ENCODE results near the gene MSTO1. TPM values are rescaled to one million over a fixed set of nuclear protein-coding genes. Genes with fewer than 3 reads are reported as not detected.
"Not testable (repeated sequence)": the region's sequence is repeated elsewhere in the genome, so short reads cannot be mapped to it uniquely, and the experiment has no call there.

Gene MSTO1
- 38.1 TPM for total RNA-seq

DNA sequence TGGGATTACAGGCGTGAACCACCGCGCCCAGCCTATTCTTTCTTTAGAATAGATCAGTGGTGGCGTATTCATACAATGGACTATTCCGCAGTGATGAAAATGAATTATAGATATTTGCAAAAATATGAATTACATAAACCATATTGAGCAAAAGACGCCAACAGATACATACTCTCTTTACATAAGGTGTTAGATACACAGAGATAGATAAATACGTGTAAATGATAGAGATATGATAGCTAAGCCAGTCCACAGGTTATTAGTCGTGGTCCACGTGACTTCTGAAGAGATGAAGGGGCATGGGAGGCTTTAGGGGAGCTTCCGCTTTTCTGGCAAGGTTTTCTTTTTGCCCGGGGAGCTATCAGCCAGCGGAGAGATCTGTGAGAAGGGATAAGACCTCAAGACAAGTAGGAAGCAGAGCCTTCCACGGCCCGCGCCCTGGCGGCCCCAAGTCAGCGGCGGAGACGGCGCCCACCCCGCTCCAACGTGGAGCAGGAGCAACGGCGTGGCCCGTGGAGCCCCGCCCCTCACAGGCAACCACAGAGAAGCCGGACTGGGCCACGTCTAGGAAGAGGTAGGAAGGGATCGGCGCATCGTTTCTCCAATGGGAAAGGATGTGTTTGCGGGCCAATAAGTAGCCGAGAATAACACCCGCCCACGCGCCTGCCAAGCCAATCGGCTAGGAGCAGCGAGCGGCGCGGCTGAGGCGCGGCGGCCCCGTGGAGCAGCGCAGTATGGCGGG, at the start of gene MSTO1:
MSTO1 (plus strand) TSS at position 704 of the 742 bp plus-strand sequence; CDS start at position 735, 31 bp downstream.
- TF ChIP-seq, protein P1, sequence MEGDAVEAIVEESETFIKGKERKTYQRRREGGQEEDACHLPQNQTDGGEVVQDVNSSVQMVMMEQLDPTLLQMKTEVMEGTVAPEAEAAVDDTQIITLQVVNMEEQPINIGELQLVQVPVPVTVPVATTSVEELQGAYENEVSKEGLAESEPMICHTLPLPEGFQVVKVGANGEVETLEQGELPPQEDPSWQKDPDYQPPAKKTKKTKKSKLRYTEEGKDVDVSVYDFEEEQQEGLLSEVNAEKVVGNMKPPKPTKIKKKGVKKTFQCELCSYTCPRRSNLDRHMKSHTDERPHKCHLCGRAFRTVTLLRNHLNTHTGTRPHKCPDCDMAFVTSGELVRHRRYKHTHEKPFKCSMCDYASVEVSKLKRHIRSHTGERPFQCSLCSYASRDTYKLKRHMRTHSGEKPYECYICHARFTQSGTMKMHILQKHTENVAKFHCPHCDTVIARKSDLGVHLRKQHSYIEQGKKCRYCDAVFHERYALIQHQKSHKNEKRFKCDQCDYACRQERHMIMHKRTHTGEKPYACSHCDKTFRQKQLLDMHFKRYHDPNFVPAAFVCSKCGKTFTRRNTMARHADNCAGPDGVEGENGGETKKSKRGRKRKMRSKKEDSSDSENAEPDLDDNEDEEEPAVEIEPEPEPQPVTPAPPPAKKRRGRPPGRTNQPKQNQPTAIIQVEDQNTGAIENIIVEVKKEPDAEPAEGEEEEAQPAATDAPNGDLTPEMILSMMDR (IDR thresholded peaks at IDR 0.05) = no peak
- TF ChIP-seq POLR2A (IDR thresholded peaks at IDR 0.05) (peak in 1 of 2 donors; percentile 19), POLR2AphosphoS5 (IDR thresholded peaks at IDR 0.05; ENCODE audit: insufficient read depth in 1 of 2, low read depth in 1 of 2) (peak; percentile 80 to 88)
- DNase-seq (ENCODE audit: extremely low spot score in 2 of 2) = peak in 1 of 2 donors; percentile 98
- Histone ChIP-seq H3K4me1 (peaks cover 4% of the 10 kb centered on the region), H3K36me3 (peaks cover 0 to 7% of the 10 kb centered on the region in 2 donors), H3K27me3 (no peaks in the 10 kb centered on the region), H3K4me3 (peak within 1 kb of the TSS; percentile 54 to 61), H3K9me3 (no peaks in the 10 kb centered on the region), H3K27ac (peak within 1 kb of the TSS; percentile 72)
- intact Hi-C loops (cut with DNase I) = no loop called here

DNA sequence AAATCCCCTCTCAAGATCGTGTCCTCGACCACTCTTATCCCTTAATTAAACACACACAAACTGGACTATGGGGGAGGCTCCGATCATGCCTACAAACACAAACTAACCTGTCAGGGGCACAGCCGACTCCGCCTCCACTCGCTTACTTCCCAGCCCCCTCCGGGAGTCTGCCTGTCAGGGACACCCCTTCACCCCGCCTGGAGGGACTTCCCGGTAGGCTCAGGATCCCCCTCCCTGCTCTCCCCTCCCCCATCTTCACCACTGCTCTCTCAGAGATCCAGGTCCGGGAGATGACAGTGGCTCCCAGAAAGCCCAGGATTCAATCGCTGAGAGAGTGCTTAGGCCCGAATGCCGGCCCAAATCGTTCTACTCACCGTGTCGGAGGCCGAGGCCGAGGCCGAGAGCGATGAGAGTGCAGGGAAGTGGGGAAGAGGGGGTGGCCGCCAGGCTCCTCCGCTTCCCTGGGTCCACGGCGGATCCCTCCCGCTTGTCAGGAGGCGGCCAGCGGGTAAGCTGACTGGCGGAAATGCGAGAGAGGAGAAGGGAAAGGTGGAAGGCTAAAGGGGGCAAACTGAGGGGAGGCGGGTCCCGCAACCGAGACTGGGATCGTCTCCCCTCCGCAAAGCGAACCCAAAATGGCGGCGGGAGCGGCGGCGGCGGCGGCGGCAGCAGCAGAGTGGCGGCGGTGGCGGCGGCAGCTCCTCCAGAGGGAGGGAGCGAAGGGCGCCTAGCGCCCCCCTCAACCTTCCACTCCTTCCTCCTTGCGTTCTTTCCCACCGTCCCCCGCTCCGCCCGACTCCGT, 48.0 kb upstream of the MSTO1 start:
- intact Hi-C loops (cut with DNase I) = loop anchor here (5.0 kb wide), 1 partner anchor 240 kb away; the partner anchor contains the start of gene RUSC1
- peak in 1 of 2 donors; percentile 37 for TF ChIP-seq POLR2AphosphoS5 (IDR thresholded peaks at IDR 0.05; ENCODE audit: insufficient read depth in 1 of 2, low read depth in 1 of 2)
- DNase-seq (ENCODE audit: extremely low spot score in 2 of 2); H3K36me3 ChIP-seq; H3K27me3 ChIP-seq; H3K9me3 ChIP-seq: not testable (repeated sequence)
- Histone ChIP-seq H3K4me1 (peaks cover 50% of the 10 kb centered on the region), H3K4me3 (peak overlapping the region; percentile 81 to 96), H3K27ac (peak overlapping the region; percentile 98)

DNA sequence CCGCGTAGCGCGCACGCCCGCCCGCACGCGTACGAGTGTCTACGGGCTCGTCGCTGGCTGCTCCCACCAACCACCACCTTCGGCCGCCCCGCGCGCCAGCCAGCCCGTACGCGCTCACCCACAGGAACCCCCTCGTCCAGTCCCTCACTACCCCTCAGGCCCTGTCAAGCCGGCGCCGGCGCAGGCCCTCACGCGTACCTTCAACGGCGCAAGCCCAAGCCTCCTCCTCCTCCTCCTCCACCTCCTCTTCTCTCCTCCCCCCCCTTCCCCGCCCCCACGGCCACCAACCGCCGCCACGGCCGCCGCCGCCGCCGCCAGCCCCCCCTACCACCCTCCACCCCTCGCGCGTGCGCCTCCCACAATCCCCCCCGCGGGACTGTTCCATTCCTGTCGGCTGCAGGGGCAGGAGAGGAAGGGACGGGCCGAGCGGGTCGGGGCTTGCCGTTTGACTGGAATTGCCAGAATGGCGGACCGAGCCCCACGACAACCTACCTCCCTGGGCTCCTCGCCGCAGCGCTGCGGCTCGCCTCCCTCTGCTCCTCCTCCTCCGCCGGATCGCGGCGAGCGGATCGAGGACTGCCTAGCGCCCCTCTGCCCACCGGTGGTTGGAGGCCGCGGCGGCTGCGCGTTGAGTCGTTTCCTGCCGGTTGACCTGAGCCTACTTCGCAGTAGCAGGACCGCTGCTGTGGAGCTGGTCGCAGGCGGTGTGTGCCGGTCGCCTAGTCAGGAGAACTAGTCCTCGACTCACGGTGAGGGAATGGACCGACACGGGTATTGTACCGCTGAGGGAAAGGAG, 47.2 kb upstream of the MSTO1 start, which contains the start of gene ASH1L:
ASH1L (minus strand) TSS at position 223 of the 796 bp plus-strand sequence. CDS start 41,284 bp downstream, outside the sequence.
- no peaks in the 10 kb centered on the region for H3K27me3 ChIP-seq
- no peaks in the 10 kb centered on the region for H3K9me3 ChIP-seq
- intact Hi-C loops (cut with DNase I) = loop anchor here (5.0 kb wide), 1 partner anchor 240 kb away; the partner anchor contains the start of gene RUSC1
- peak; percentile 96 to 97 for DNase-seq (ENCODE audit: extremely low spot score in 2 of 2)
- H3K4me1 ChIP-seq = peaks cover 43% of the 10 kb centered on the region
- TF ChIP-seq POLR2AphosphoS5 (IDR thresholded peaks at IDR 0.05; ENCODE audit: insufficient read depth in 1 of 2, low read depth in 1 of 2) (peak; percentile 69 to 95), POLR2A (IDR thresholded peaks at IDR 0.05) (peak in 1 of 2 donors; percentile 93)
- TF ChIP-seq, protein P1 (IDR thresholded peaks at IDR 0.05) = peak in 1 of 3 experiments; percentile 17
- H3K4me3 ChIP-seq = peak within 1 kb of the TSS; percentile 81 to 96
- peak within 1 kb of the TSS; percentile 98 for H3K27ac ChIP-seq
- H3K36me3 ChIP-seq = no peaks in the 10 kb centered on the region

DNA sequence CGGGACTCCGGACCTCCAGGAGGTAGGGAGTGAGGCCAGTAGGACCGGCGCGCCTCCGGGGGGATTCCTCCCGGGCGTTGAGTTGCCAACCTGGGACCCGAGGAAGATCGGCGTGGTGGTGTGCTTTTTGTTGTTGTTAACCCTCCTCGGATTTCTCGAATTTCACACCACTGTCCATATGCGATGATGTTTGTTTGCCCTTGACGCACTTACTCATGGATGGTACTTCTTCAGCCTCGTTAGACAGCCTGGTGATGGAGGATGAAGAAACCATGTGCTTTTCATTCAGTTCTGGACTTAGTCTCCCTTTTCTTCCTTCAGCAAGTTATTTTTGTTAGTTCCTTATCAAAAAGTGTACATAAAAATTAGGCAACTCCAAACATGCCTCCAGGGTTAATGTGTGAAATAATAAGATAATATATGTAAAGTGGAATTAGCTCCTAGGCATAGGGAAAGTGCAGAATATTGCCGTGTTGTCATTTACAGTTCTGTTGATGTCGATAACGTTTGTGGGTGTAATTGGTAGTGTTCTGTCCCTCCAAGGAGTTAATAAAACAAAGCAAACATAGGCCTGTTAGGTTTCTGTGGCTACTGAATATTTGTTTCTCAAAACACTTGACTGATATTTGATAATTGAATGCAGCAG, 46.5 kb upstream of the MSTO1 start:
- DNase-seq (ENCODE audit: extremely low spot score in 2 of 2); H3K27me3 ChIP-seq; H3K9me3 ChIP-seq; H3K36me3 ChIP-seq: not testable (repeated sequence)
- TF ChIP-seq POLR2AphosphoS5 (IDR thresholded peaks at IDR 0.05; ENCODE audit: insufficient read depth in 1 of 2, low read depth in 1 of 2) = peak in 1 of 2 donors; percentile 30
- Histone ChIP-seq H3K4me3 (peak overlapping the region; percentile 81 to 96), H3K27ac (peak overlapping the region; percentile 98), H3K4me1 (peaks cover 36% of the 10 kb centered on the region)
- intact Hi-C loops (cut with DNase I) = loop anchor here (5.0 kb wide), 1 partner anchor 241 kb away; the partner anchor contains the start of gene RUSC1

DNA sequence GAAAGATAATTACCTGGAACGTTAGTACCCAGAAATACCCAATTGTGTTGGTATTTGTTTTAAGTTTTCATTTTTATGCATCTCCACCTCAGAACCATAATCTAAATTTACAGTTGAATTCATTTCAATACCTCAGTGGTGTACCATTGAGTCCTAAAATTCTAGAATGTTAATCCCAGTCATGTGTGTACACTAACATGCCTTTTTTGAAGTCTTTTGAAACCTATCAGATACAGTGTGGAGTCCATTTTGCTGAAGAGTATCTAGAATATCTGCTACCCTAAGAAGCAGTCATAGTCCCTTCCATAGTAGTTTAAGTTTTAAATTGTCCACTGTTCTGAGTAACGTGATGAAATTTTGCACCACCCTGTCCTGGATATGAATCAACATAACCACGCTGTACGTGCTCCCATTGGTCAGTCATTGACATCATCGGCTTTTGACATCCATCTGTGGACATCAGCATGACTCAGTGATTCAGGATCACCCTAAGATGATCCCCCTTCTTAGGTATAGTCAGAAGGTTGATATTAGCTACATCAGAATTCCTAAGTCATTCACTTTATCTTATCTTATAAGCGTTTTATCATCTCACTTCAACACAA, 39.9 kb upstream of the MSTO1 start:
- no peak overlapping the region for H3K4me3 ChIP-seq
- intact Hi-C loops (cut with DNase I) = no loop called here
- no peaks in the 10 kb centered on the region for H3K27me3 ChIP-seq
- no peak overlapping the region for H3K27ac ChIP-seq
- no peaks in the 10 kb centered on the region for H3K4me1 ChIP-seq
- H3K9me3 ChIP-seq = no peaks in the 10 kb centered on the region
- TF ChIP-seq, protein P1 (IDR thresholded peaks at IDR 0.05) = no peak
- TF ChIP-seq POLR2AphosphoS5 (IDR thresholded peaks at IDR 0.05; ENCODE audit: insufficient read depth in 1 of 2, low read depth in 1 of 2) (no peak), POLR2A (IDR thresholded peaks at IDR 0.05) (no peak)
- DNase-seq (ENCODE audit: extremely low spot score in 2 of 2) = no peak
- no peaks in the 10 kb centered on the region for H3K36me3 ChIP-seq
